Esophagus muscularis mucosa (tissue), 3 donors: Measurements from ENCODE around the gene ZNF365.

Experiments used
- CTCF ChIP-seq, 3 experiments: fragments of 200-600 bp in 2 of 3; fragments of 450-650 bp in 1 of 3; sonication (generic) in 2 of 3; IDR thresholded peaks; one replicate each; pipeline ENCODE4 v1.5.1; 2017 to 2019; ENCODE audit warnings: antibody characterized with exemption in 3 of 3, mild to moderate bottlenecking in 2 of 3, moderate library complexity in 1 of 3
- EP300 ChIP-seq: sonication (generic); formaldehyde crosslinking; IDR thresholded peaks from one replicate; pipeline ENCODE4 v1.6.1; 2017; ENCODE audit warnings: antibody characterized with exemption

GRCh38 chr10:62377026-62377415 lies 2.9 kb downstream of the ZNF365 start:
- no peak for TF ChIP-seq EP300
- no peak for TF ChIP-seq CTCF (IDR thresholded peaks at IDR 0.05)
